Measurements from ENCODE around the gene MPRIP.

MPRIP gene

GRCh38 chr17:17220529-17220928 is 178.3 kb downstream of the MPRIP start:
- H2BK5ac ChIP-seq (ENCODE audit: low read depth, low read length, poor library complexity), result no peak overlapping the region
- no peak overlapping the region for H2AFZ ChIP-seq (ENCODE audit: insufficient read depth, low read length, poor library complexity)
- H3K23ac ChIP-seq (ENCODE audit: low read length), result no peak overlapping the region
- no peak overlapping the region for H3K27ac ChIP-seq (ENCODE audit: low read depth, low read length)
- no peak overlapping the region for H4K91ac ChIP-seq (ENCODE audit: low read depth, low read length)
- peaks cover 84 to 91% of the 10 kb centered on the region in 2 experiments for H3K36me3 ChIP-seq (ENCODE audit: control insufficient read depth in 1 of 2, insufficient read depth in 2 of 2, low read length in 2 of 2)
- H3K4ac ChIP-seq (ENCODE audit: low read depth, low read length), result no peak overlapping the region
- no peaks in the 10 kb centered on the region for H3K9me3 ChIP-seq (ENCODE audit: insufficient read depth, low read depth, low read length)
- no CpG with 5 or more reads among the region's 8 CpGs for WGBS (ENCODE audit: extremely low coverage, insufficient coverage, insufficient read length)
- no peak overlapping the region for H3K9ac ChIP-seq (ENCODE audit: low read length)
- H3K4me1 ChIP-seq (ENCODE audit: control insufficient read depth in 1 of 2, insufficient read depth in 2 of 2, low read length in 2 of 2), result no peaks in the 10 kb centered on the region
- no peaks in the 10 kb centered on the region for H3K79me1 ChIP-seq (ENCODE audit: low read length)
- H3K79me2 ChIP-seq (ENCODE audit: control insufficient read depth, insufficient read depth, low read length, poor library complexity), result no peaks in the 10 kb centered on the region
- H4K12ac ChIP-seq (ENCODE audit: low read depth, low read length), result no peak overlapping the region
- no peak overlapping the region for H2AK5ac ChIP-seq (ENCODE audit: low read length)
- H4K8ac ChIP-seq (ENCODE audit: low read depth, low read length), result no peak overlapping the region
- H2BK12ac ChIP-seq (ENCODE audit: low read length), result no peak overlapping the region
- DNase-seq, result no peak
- no peak overlapping the region for H2BK120ac ChIP-seq (ENCODE audit: insufficient read depth, low read length, poor library complexity)
- H3K18ac ChIP-seq (ENCODE audit: low read length), result no peak overlapping the region
- no peaks in the 10 kb centered on the region for H3K27me3 ChIP-seq (ENCODE audit: insufficient read depth, low read length)
- no peak overlapping the region for H3K4me3 ChIP-seq (ENCODE audit: low read depth, low read length)
- no peak overlapping the region for H3K14ac ChIP-seq (ENCODE audit: low read length)
- H3K4me2 ChIP-seq (ENCODE audit: low read length), result no peak overlapping the region

- no peaks in the 10 kb centered on the region for H3K4me1 ChIP-seq (ENCODE audit: control insufficient read depth in 1 of 2, insufficient read depth in 2 of 2, low read length in 2 of 2)
- no peak overlapping the region for H3K9ac ChIP-seq (ENCODE audit: low read length)
- H3K79me2 ChIP-seq (ENCODE audit: control insufficient read depth, insufficient read depth, low read length, poor library complexity), result no peaks in the 10 kb centered on the region
- H3K4ac ChIP-seq (ENCODE audit: low read depth, low read length), result no peak overlapping the region
- no peaks in the 10 kb centered on the region for H3K27me3 ChIP-seq (ENCODE audit: insufficient read depth, low read length)
- H3K14ac ChIP-seq (ENCODE audit: low read length), result no peak overlapping the region
- DNase-seq, result no peak
- no peak overlapping the region for H2AK5ac ChIP-seq (ENCODE audit: low read length)
- H3K9me3 ChIP-seq (ENCODE audit: insufficient read depth, low read depth, low read length), result no peaks in the 10 kb centered on the region
- no CpG with 5 or more reads among the region's 22 CpGs for WGBS (ENCODE audit: extremely low coverage, insufficient coverage, insufficient read length)
- no peak overlapping the region for H3K4me2 ChIP-seq (ENCODE audit: low read length)
- H3K79me1 ChIP-seq (ENCODE audit: low read length), result no peaks in the 10 kb centered on the region
- H3K18ac ChIP-seq (ENCODE audit: low read length), result no peak overlapping the region
- no peak overlapping the region for H4K12ac ChIP-seq (ENCODE audit: low read depth, low read length)
- no peak overlapping the region for H2AFZ ChIP-seq (ENCODE audit: insufficient read depth, low read length, poor library complexity)
- H4K91ac ChIP-seq (ENCODE audit: low read depth, low read length), result no peak overlapping the region
- H3K23ac ChIP-seq (ENCODE audit: low read length), result no peak overlapping the region
- H4K8ac ChIP-seq (ENCODE audit: low read depth, low read length), result no peak overlapping the region
- H3K27ac ChIP-seq (ENCODE audit: low read depth, low read length), result no peak overlapping the region
- no peak overlapping the region for H2BK12ac ChIP-seq (ENCODE audit: low read length)
- H3K4me3 ChIP-seq (ENCODE audit: low read depth, low read length), result no peak overlapping the region
- H2BK120ac ChIP-seq (ENCODE audit: insufficient read depth, low read length, poor library complexity), result no peak overlapping the region
- H3K36me3 ChIP-seq (ENCODE audit: control insufficient read depth in 1 of 2, insufficient read depth in 2 of 2, low read length in 2 of 2), result peaks cover 82 to 90% of the 10 kb centered on the region in 2 experiments
- no peak overlapping the region for H2BK5ac ChIP-seq (ENCODE audit: low read depth, low read length, poor library complexity)
Measured at GRCh38 chr17:17221329-17221728, 179.1 kb downstream of the MPRIP start.

- no peak overlapping the region for H3K23ac ChIP-seq (ENCODE audit: low read length)
- no peaks in the 10 kb centered on the region for H3K9me3 ChIP-seq (ENCODE audit: insufficient read depth, low read depth, low read length)
- H3K4me1 ChIP-seq (ENCODE audit: control insufficient read depth in 1 of 2, insufficient read depth in 2 of 2, low read length in 2 of 2), result no peaks in the 10 kb centered on the region
- no peaks in the 10 kb centered on the region for H3K27me3 ChIP-seq (ENCODE audit: insufficient read depth, low read length)
- no peak overlapping the region for H3K14ac ChIP-seq (ENCODE audit: low read length)
- no peak overlapping the region for H2AK5ac ChIP-seq (ENCODE audit: low read length)
- H4K12ac ChIP-seq (ENCODE audit: low read depth, low read length), result no peak overlapping the region
- H2AFZ ChIP-seq (ENCODE audit: insufficient read depth, low read length, poor library complexity), result no peak overlapping the region
- no peak overlapping the region for H4K8ac ChIP-seq (ENCODE audit: low read depth, low read length)
- H3K4me3 ChIP-seq (ENCODE audit: low read depth, low read length), result no peak overlapping the region
- H3K4me2 ChIP-seq (ENCODE audit: low read length), result no peak overlapping the region
- H2BK120ac ChIP-seq (ENCODE audit: insufficient read depth, low read length, poor library complexity), result no peak overlapping the region
- no peak overlapping the region for H4K91ac ChIP-seq (ENCODE audit: low read depth, low read length)
- WGBS (ENCODE audit: extremely low coverage, insufficient coverage, insufficient read length), result no CpG with 5 or more reads among the region's 16 CpGs
- H3K9ac ChIP-seq (ENCODE audit: low read length), result no peak overlapping the region
- no peaks in the 10 kb centered on the region for H3K79me1 ChIP-seq (ENCODE audit: low read length)
- no peak for DNase-seq
- no peak overlapping the region for H2BK12ac ChIP-seq (ENCODE audit: low read length)
- no peaks in the 10 kb centered on the region for H3K79me2 ChIP-seq (ENCODE audit: control insufficient read depth, insufficient read depth, low read length, poor library complexity)
- no peak overlapping the region for H3K27ac ChIP-seq (ENCODE audit: low read depth, low read length)
- H3K4ac ChIP-seq (ENCODE audit: low read depth, low read length), result no peak overlapping the region
- peaks cover 86 to 91% of the 10 kb centered on the region in 2 experiments for H3K36me3 ChIP-seq (ENCODE audit: control insufficient read depth in 1 of 2, insufficient read depth in 2 of 2, low read length in 2 of 2)
- H3K18ac ChIP-seq (ENCODE audit: low read length), result no peak overlapping the region
- H2BK5ac ChIP-seq (ENCODE audit: low read depth, low read length, poor library complexity), result no peak overlapping the region
Measured at GRCh38 chr17:17223736-17224135, 181.5 kb downstream of the MPRIP start.

- no CpG with 5 or more reads among the region's 8 CpGs for WGBS (ENCODE audit: extremely low coverage, insufficient coverage, insufficient read length)
- no peak overlapping the region for H3K4me3 ChIP-seq (ENCODE audit: low read depth, low read length)
- no peak overlapping the region for H2BK5ac ChIP-seq (ENCODE audit: low read depth, low read length, poor library complexity)
- no peak overlapping the region for H4K91ac ChIP-seq (ENCODE audit: low read depth, low read length)
- no peak overlapping the region for H3K4me2 ChIP-seq (ENCODE audit: low read length)
- DNase-seq, result no peak
- H3K27me3 ChIP-seq (ENCODE audit: insufficient read depth, low read length), result no peaks in the 10 kb centered on the region
- no peak overlapping the region for H2BK120ac ChIP-seq (ENCODE audit: insufficient read depth, low read length, poor library complexity)
- no peak overlapping the region for H3K14ac ChIP-seq (ENCODE audit: low read length)
- no peaks in the 10 kb centered on the region for H3K4me1 ChIP-seq (ENCODE audit: control insufficient read depth in 1 of 2, insufficient read depth in 2 of 2, low read length in 2 of 2)
- no peak overlapping the region for H3K9ac ChIP-seq (ENCODE audit: low read length)
- H3K9me3 ChIP-seq (ENCODE audit: insufficient read depth, low read depth, low read length), result no peaks in the 10 kb centered on the region
- no peak overlapping the region for H3K27ac ChIP-seq (ENCODE audit: low read depth, low read length)
- no peak overlapping the region for H2AK5ac ChIP-seq (ENCODE audit: low read length)
- H3K23ac ChIP-seq (ENCODE audit: low read length), result no peak overlapping the region
- no peak overlapping the region for H4K8ac ChIP-seq (ENCODE audit: low read depth, low read length)
- H2BK12ac ChIP-seq (ENCODE audit: low read length), result no peak overlapping the region
- H3K79me1 ChIP-seq (ENCODE audit: low read length), result no peaks in the 10 kb centered on the region
- no peak overlapping the region for H3K18ac ChIP-seq (ENCODE audit: low read length)
- H3K36me3 ChIP-seq (ENCODE audit: control insufficient read depth in 1 of 2, insufficient read depth in 2 of 2, low read length in 2 of 2), result peaks cover 87 to 91% of the 10 kb centered on the region in 2 experiments
- H3K4ac ChIP-seq (ENCODE audit: low read depth, low read length), result no peak overlapping the region
- no peaks in the 10 kb centered on the region for H3K79me2 ChIP-seq (ENCODE audit: control insufficient read depth, insufficient read depth, low read length, poor library complexity)
- no peak overlapping the region for H4K12ac ChIP-seq (ENCODE audit: low read depth, low read length)
- H2AFZ ChIP-seq (ENCODE audit: insufficient read depth, low read length, poor library complexity), result no peak overlapping the region
Measured at GRCh38 chr17:17224137-17224536, 181.9 kb downstream of the MPRIP start.

All from trophoblast cell (in vitro differentiated cells and primary cell).